Measurements from ENCODE around the gene FH.

GRCh38 chr1:241527146-241527545 lies 7.6 kb upstream of the FH start:
- TF ChIP-seq, protein P1, sequence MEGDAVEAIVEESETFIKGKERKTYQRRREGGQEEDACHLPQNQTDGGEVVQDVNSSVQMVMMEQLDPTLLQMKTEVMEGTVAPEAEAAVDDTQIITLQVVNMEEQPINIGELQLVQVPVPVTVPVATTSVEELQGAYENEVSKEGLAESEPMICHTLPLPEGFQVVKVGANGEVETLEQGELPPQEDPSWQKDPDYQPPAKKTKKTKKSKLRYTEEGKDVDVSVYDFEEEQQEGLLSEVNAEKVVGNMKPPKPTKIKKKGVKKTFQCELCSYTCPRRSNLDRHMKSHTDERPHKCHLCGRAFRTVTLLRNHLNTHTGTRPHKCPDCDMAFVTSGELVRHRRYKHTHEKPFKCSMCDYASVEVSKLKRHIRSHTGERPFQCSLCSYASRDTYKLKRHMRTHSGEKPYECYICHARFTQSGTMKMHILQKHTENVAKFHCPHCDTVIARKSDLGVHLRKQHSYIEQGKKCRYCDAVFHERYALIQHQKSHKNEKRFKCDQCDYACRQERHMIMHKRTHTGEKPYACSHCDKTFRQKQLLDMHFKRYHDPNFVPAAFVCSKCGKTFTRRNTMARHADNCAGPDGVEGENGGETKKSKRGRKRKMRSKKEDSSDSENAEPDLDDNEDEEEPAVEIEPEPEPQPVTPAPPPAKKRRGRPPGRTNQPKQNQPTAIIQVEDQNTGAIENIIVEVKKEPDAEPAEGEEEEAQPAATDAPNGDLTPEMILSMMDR (IDR thresholded peaks at IDR 0.05) = no peak
- TF ChIP-seq POLR2A (IDR thresholded peaks at IDR 0.05) = no peak

Data from heart left ventricle (tissue), 13 donors.